HG03575 (cell line): ENCODE data around the gene C4orf50.

Experiments
- ATAC-seq: cut with Tn5 transposase; IDR thresholded peaks from one replicate; pipeline ENCODE4 v1.9.1; 2021; ENCODE audit not compliant: unreplicated experiment, insufficient number of reproducible peaks, low FRiP score; ENCODE audit errors: extremely low read depth

The C4orf50 gene

GRCh38 chr4:5979981-5980380 is 38.2 kb downstream of the C4orf50 start:
- no peak for ATAC-seq

GRCh38 chr4:5976921-5977320 is 41.3 kb downstream of the C4orf50 start:
- no peak for ATAC-seq

- ATAC-seq = no peak
These were observed 41.8 kb downstream of the C4orf50 start for GRCh38 chr4:5976431-5976830.

GRCh38 chr4:5974321-5974720 is 43.9 kb downstream of the C4orf50 start:
- no peak for ATAC-seq

GRCh38 chr4:5973486-5974220 is 44.6 kb downstream of the C4orf50 start:
- no peak for ATAC-seq

GRCh38 chr4:5973033-5973432 is 45.2 kb downstream of the C4orf50 start:
- no peak for ATAC-seq

GRCh38 chr4:5972571-5972970 is 45.7 kb downstream of the C4orf50 start:
- no peak for ATAC-seq

- ATAC-seq = no peak
These were observed 47.2 kb downstream of the C4orf50 start for GRCh38 chr4:5971078-5971450.

GRCh38 chr4:5970381-5971077 is 47.7 kb downstream of the C4orf50 start:
- ATAC-seq = no peak

- ATAC-seq = no peak
These were observed 48.5 kb downstream of the C4orf50 start for GRCh38 chr4:5969777-5970176.

GRCh38 chr4:5969336-5969735 is 48.9 kb downstream of the C4orf50 start:
- ATAC-seq = no peak

GRCh38 chr4:5968246-5968645 is 50.0 kb downstream of the C4orf50 start:
- ATAC-seq = no peak

- ATAC-seq = no peak
These were observed 50.4 kb downstream of the C4orf50 start for GRCh38 chr4:5967783-5968182.

GRCh38 chr4:5965225-5965624 is 53.0 kb downstream of the C4orf50 start:
- no peak for ATAC-seq

- no peak for ATAC-seq
These were observed 54.2 kb downstream of the C4orf50 start for GRCh38 chr4:5964030-5964429.

- no peak for ATAC-seq
These were observed 54.6 kb downstream of the C4orf50 start for GRCh38 chr4:5963611-5964010.

- no peak for ATAC-seq
These were observed 55.8 kb downstream of the C4orf50 start for GRCh38 chr4:5962416-5962815.

- no peak for ATAC-seq
These were observed 57.9 kb downstream of the C4orf50 start for GRCh38 chr4:5960252-5960880.

GRCh38 chr4:5959211-5959982 is 58.8 kb downstream of the C4orf50 start:
- no peak for ATAC-seq
